GM19239 (cell line): ENCODE results near the gene AP3M1.

ENCODE experiments used
- DNase-seq: peaks from one replicate; pipeline ENCODE4 v3.0.0; 2011; ENCODE audit warnings: low spot score; ENCODE audit not compliant: insufficient read length
- FAIRE-seq: peaks from 2 replicates; lab custom pipeline; 2011; peaks lifted over from hg19 to GRCh38; lab: Jason Lieb, UNC

The AP3M1 gene

GRCh38 chr10:74120911-74121310 is 29.7 kb downstream of the AP3M1 start:
- no peak for FAIRE-seq
- no peak for DNase-seq

GRCh38 chr10:74118804-74119203 is 31.8 kb downstream of the AP3M1 start:
- no peak for DNase-seq
- no peak for FAIRE-seq

- DNase-seq (no peak), FAIRE-seq (no peak)
These were observed 32.9 kb downstream of the AP3M1 start for GRCh38 chr10:74117738-74118137.

DNA sequence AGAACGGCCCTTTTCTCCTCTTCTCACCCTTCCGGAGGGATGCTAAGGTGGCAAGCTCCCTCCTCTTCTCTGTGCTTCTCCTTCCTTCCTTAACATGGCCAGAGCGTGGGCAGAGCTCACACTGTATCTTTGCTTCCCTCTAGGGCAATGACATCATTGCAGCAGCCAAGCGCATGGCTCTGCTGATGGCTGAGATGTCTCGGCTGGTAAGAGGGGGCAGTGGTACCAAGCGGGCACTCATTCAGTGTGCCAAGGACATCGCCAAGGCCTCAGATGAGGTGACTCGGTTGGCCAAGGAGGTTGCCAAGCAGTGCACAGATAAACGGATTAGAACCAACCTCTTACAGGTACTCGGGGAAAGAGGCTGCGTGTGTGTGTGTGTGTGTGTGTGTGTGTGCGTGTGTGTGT is 36.6 kb downstream of the AP3M1 start:
- FAIRE-seq = no peak
- no peak for DNase-seq

GRCh38 chr10:74113546-74113945 is 37.1 kb downstream of the AP3M1 start:
- FAIRE-seq = no peak
- DNase-seq = no peak

DNA sequence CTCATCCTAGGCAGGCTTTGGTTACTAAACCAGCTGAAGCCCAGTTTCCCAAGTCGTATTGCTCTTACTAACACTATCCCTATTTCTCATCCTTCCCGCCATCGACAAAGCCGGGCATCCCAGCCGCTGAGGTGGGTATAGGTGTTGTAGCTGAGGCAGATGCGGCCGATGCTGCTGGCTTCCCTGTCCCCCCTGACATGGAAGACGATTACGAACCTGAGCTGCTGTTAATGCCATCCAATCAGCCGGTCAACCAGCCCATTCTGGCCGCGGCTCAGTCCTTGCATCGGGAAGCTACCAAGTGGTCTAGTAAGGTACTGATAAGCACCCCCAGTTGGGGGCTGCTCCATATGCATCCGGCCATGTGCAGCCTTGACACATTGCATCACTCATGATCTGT is 38.8 kb downstream of the AP3M1 start:
- FAIRE-seq (no peak), DNase-seq (no peak)

DNA sequence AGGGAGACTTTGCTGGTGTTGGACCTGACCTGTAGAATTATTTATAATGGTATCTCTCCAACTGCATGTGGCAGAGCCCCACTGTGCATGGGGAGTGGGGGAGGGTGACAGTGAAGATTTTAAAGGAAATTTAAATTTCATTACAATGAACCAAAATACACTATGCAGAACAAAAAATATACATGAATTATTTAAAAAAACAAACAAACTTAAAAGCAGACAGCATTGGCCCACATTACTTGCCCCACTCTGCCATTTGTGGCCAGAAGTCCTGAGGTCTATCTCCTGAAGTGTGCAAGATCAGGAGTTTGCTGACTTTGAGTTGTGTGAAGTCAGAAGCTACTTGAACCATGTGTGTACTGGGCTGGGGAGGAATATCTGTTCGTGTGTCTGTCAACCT is 40.5 kb downstream of the AP3M1 start:
- FAIRE-seq = no peak
- no peak for DNase-seq

GRCh38 chr10:74109452-74109851 is 41.2 kb downstream of the AP3M1 start:
- DNase-seq (no peak), FAIRE-seq (no peak)

DNA sequence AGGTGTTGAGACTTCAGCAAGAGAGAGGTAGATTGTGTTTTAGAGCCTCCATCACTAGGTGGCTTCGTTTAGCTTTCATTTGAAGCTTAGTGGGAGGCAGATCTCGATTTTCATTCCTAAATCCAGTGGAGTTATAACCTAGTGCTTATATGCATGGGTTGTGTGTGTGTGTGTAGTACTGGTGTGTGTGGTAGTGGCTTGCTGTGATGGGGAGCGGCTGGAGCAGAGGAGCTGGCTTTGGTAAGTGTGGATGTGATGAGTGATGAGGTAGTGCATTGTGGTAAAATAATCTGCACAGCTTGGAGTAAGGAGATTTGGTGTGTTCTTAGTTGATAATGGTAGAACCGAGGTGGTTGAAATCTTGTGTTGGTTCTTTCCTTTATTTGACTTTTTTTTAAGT is 43.2 kb downstream of the AP3M1 start:
- FAIRE-seq (no peak), DNase-seq (no peak)

DNA sequence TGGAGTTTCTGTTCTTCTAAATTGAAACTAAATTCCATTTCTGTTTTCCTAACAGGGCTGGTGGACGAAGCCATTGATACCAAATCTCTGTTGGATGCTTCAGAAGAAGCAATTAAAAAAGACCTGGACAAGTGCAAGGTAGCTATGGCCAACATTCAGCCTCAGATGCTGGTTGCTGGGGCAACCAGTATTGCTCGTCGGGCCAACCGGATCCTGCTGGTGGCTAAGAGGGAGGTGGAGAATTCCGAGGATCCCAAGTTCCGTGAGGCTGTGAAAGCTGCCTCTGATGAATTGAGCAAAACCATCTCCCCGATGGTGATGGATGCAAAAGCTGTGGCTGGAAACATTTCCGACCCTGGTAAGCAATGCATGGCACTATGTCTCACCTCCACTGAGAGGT is 45.6 kb downstream of the AP3M1 start:
- DNase-seq (no peak), FAIRE-seq (no peak)

GRCh38 chr10:74104480-74104879 is 46.1 kb downstream of the AP3M1 start:
- no peak for DNase-seq

DNA sequence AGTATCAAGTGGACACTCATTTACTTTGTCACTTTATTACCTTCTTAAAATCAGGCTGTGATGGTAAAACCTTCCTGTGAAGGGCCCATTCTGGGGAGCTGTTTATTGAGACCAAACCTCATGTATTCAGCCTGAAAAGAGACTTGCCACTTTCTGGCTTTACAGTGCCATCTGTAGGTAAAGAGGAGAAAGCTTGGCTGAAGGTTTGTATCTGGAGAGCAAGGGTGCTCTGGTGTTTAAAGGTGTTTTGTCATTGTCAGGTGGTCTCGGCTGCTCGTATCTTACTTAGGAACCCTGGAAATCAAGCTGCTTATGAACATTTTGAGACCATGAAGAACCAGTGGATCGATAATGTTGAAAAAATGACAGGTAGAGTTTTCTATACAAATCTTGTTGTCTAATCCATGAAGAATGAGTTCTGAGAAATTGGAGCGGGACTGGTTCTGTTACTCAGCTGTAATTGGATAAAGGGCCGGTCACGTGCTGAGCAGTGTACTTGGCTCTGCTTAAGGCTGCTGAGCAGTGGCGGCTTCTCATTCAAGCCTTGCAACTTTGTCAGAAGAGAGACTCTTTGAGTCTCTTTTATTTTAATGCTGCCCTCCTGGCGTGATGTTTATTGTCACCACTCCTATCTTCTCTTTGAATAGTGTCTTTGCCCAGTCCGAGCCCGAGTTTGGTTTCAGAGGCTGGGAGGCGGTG is 46.9 kb downstream of the AP3M1 start:
- FAIRE-seq (peak; percentile 77), DNase-seq (peak; percentile 28)

More at GRCh38 chr10:74104480-74104879, 46.1 kb downstream of the AP3M1 start:
- no peak for FAIRE-seq

GRCh38 chr10:74099836-74100235 is 50.8 kb downstream of the AP3M1 start:
- FAIRE-seq = no peak
- DNase-seq = no peak

GRCh38 chr10:74099420-74099819 is 51.2 kb downstream of the AP3M1 start:
- FAIRE-seq (peak; percentile 48), DNase-seq (no peak)

- DNase-seq (no peak), FAIRE-seq (no peak)
These were observed 52.9 kb downstream of the AP3M1 start for GRCh38 chr10:74097776-74098175.

DNA sequence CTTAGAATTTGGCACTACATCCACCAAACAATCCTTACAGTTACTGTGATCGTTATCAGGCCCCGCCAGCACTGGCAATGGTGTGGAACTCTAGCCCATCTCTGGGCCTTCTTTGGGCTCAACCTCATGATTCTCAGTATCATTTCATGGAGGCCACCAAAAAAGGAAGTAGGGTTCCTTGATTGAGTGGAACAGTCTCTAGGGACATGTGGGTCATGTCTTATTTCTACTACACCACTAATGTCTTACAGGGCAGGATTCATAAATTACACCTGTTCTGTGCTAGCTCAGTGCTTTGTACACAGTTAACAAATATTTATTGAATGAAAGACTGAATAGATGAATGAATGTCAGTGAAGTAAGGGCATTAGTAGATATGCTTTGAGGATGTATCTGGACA is 53.9 kb downstream of the AP3M1 start:
- peak; percentile 54 for DNase-seq
- peak; percentile 77 for FAIRE-seq

- no peak for DNase-seq
- no peak for FAIRE-seq
These were observed 56.4 kb downstream of the AP3M1 start for GRCh38 chr10:74094231-74094630.

DNA sequence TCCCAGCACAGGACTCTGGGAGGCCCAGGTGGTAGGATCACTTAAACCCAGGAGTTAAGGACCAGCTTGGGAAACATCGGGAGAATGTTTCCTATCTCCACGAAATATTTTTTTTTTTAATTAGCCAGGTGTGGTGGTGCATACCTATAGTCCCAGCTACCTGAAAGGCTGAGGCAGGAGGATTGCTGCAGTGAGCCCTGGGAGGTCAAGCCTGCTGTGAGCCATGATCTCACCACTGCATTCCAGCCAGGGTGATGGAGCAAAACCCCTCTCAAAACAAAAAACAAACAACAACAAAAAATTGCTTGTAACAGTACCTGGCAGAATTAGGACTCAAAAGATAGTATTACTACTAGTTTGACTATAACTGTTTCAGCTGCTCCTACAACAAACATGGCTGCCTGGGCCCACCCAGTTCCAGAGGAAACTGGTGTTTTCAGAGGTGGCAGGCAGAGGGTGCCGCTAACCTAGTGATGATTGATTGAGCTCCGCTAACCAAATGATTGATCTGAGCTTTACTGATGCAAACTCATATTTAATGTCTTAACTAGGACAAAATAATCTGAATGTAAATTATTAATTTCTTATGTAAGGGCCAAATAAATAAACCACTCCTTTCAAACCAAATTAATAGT is 57.0 kb downstream of the AP3M1 start:
- DNase-seq (no peak), FAIRE-seq (no peak)

- no peak for FAIRE-seq
- no peak for DNase-seq
These were observed 58.3 kb downstream of the AP3M1 start for GRCh38 chr10:74092372-74092771.

DNA sequence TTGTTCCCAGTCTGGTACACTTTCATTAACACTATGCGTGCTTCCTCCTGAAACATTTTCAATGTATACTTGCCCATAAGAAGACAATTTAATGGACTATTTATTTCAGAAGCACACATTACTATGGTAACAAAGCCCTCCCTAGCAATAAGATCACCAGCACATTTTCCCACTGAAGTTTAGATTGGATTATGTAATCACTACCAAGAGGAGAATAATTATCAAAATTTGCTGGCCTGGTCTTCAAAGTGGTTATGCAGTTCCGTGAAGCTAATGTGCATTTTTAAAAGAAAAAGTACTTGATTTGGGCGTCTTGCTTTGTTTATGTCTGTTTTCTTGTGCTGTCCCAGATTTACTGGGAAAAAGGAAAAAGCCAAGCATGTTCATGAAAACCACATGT is 61.9 kb downstream of the AP3M1 start:
- no peak for DNase-seq
- FAIRE-seq = no peak

GRCh38 chr10:74086317-74086716 is 64.3 kb downstream of the AP3M1 start:
- DNase-seq (no peak), FAIRE-seq (peak; percentile 63)

DNA sequence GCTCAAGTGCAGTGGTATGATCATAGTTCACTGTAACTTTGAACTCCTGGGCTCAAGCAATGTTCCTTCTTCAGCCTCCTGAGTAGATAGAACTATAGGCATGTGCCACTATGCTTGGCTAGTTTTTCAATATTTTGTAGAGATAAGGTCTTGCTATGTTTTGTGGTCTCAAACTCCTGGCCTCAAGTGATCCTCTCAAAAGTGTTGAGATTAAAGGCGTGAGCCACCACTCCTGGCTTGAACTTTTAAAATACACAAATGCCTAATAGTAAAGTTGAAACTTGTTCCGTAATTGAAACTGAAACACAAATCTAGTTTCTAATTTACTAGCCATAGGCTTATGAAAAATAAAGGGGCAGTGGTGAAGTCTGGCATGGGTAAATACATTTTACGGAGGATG is 65.7 kb downstream of the AP3M1 start:
- FAIRE-seq (peak; percentile 91), DNase-seq (no peak)
